GM12875 (cell line): ENCODE data around the gene HOXA13.

ENCODE experiments used
- H3K4me3 ChIP-seq: one replicate; pipeline ENCODE4 v1.5.1; 2011; ENCODE audit warnings: low read depth, low read length, control low read depth
- CTCF ChIP-seq: IDR thresholded peaks from 2 replicates; pipeline ENCODE4 v1.5.1; 2011; ENCODE audit warnings: low read depth, mild to moderate bottlenecking, control low read depth, inconsistent platforms, low read length, moderate library complexity, borderline replicate concordance; ENCODE audit not compliant: insufficient read depth

HOXA13 gene

GRCh38 chr7:27171637-27172314, 28.1 kb downstream of the HOXA13 start:
- no peak for TF ChIP-seq CTCF
- no peak overlapping the region for H3K4me3 ChIP-seq

DNA sequence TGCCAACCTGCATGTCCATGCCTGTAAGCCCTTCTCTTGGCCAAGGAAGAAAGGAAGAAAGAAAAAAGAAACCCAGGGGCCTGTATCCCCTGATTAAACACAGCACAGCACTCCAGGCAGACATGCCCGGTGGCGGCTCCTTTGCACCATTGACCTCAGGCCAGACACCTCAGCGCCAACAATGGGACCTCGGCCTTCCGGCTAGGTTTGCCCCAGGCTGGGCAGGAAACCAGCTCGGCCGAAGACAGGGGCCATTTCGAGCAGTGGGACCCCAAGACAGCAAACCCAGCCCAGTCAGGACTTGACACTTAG, 28.6 kb downstream of the HOXA13 start:
- no peak overlapping the region for H3K4me3 ChIP-seq
- no peak for TF ChIP-seq CTCF

DNA sequence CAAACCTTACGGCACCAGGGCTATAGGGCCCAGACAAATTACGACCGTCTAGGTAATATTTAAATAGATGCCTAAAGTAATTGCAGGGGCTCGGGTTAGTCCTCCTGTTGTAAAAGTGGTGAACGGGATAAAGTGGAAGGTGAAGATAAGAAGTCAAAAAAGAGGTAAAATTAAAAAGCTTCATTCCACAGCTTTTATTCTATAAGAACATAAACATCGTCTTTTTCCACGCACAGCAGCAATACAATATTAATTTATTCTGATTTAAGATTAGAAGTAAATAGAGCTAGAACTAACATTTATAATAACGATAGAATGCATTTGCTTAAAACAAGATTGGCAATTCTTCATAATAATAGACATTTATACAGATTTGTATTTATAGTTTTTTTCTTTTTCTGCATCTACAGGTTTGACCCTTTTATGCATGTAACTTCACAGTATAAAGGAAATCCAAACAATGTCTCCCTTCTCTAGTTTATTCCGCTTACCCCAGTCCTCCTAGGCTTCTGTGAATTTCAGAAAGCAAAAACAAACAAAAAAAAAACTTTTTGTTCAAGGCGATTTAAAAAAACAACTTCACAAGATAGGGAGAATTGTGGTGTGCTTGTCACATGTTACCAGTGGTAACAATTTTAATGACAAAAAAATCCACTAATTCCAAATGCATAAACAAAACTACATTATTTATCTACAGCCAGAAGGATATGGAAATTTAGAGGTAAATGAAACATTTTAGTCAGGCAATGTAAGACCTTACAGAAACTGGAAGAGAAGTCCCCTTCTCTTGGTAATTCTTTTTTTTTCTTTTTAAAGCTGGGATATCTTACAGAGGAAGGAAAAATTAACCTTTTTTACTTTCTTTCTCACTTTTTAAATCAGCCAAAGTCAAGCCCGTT, 29.2 kb downstream of the HOXA13 start:
- TF ChIP-seq CTCF = no peak
- no peak overlapping the region for H3K4me3 ChIP-seq

DNA sequence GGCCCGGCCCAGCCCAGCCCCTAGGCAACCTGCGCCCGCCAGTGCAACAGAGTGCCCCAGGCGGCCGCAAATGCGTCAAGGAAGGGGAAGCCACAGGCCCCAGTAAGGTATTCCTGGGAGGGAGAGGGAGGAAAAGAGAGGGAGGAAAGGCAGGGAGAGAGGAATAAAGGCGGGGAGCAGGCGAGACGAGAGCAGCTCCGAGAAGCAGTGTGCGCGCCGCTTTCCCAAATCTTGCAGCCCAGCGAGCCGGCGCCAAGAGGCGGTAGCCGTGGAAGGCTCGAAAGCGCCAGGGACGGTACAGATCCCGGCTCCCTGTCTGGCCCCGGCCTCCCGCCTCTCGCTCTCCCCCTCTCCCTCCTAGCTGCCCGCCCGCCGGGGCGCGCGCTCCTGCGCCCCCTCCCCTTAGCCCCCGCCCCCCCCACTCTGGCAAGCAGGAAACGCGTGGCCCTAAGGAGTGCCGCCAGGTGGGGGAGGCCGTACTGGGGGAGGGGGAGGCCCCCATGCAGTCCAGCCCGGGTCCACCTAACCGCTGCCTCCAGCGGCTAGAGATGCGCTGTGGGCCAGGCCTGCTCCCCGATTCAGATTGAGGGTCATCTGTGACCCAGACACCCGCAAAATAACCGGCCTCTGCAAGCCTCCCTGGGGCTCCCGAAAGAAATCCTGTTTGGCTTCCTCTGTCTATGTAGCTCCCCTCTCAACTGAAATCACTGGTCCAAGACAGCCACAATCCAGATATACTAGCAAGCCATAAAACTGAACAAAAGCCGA, 30.0 kb downstream of the HOXA13 start:
- TF ChIP-seq CTCF = no peak
- no peak overlapping the region for H3K4me3 ChIP-seq

DNA sequence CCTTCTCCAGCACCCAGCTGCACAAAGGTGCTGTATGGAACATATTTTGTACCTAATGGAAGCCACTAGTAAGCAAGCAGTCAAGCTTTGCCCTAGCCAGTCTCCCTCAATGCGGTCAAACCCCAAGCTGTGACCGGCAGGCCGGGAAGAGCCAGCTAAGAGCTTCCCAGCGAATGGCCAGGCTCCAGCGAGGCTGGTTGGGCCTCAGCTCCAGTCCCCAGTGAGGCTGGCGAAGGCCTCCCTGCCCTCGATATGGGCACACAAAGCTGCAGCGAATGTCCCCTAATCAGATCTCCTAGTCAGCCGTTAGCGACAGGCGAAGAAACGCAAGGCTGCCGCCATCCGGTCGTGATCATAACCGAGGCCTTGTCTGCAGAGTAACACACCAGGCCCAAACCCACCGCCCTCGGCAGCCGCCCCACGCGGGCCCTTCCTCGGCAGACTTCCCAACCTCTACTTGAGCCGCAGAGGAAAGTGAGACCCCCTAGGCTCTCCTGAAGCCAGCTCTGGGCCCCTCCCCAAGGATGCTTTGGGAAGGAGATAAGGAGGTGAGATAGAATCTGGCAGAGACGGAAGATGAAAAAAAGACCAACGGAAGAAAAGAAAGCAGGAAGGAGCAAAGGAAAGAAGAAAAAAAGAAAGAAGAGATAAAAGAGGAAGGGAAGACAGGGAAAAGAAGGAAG, 31.5 kb downstream of the HOXA13 start:
- no peak for TF ChIP-seq CTCF
- H3K4me3 ChIP-seq = no peak overlapping the region

DNA sequence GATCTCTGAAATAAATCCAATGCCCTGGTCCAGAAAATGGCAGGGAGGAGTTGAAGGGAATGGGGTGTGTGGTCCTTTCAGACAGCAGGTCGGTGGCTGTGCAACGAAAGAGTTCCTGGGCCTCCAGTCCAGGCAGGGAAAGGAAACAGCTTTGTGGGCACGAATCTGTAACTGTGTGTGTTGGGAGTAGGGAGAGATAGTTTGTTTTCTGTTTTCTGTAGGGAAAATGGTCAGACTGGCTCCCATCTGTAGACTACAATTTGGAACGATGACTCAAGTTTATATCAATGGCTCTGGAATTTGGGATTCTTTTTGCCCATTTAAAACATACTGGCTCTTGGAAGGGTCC, 32.0 kb downstream of the HOXA13 start:
- H3K4me3 ChIP-seq = no peak overlapping the region
- no peak for TF ChIP-seq CTCF
